ENCODE measurements around the gene EFNA5.
"Not testable (repeated sequence)": the region's sequence is repeated elsewhere in the genome, so short reads cannot be mapped to it uniquely, and the experiment has no call there.

EFNA5 gene

GRCh38 chr5:107346580-107346979, 324.2 kb downstream of the EFNA5 start:
- not testable (repeated sequence) for DNase-seq

GRCh38 chr5:107342371-107342770, 328.4 kb downstream of the EFNA5 start:
- no peak for DNase-seq

GRCh38 chr5:107341376-107342084, 329.2 kb downstream of the EFNA5 start:
- DNase-seq, result no peak

GRCh38 chr5:107340631-107341030, 330.1 kb downstream of the EFNA5 start:
- DNase-seq, result no peak

- no peak for DNase-seq
These were observed 332.4 kb downstream of the EFNA5 start for GRCh38 chr5:107338335-107338734.

- DNase-seq, result no peak
These were observed 333.5 kb downstream of the EFNA5 start for GRCh38 chr5:107337281-107337680.

GRCh38 chr5:107331882-107332281, 338.9 kb downstream of the EFNA5 start:
- no peak for DNase-seq

GRCh38 chr5:107331312-107331711, 339.4 kb downstream of the EFNA5 start:
- DNase-seq, result no peak

GRCh38 chr5:107330903-107331302, 339.8 kb downstream of the EFNA5 start:
- no peak for DNase-seq

- DNase-seq, result no peak
These were observed 340.9 kb downstream of the EFNA5 start for GRCh38 chr5:107329850-107330249.

All from DMS153 (cell line).